UCSD-AML1 (cell line): ENCODE results near the gene HRCT1.
"Not testable (repeated sequence)": the region's sequence is repeated elsewhere in the genome, so short reads cannot be mapped to it uniquely, and the experiment has no call there.

Experiments used
- DNase-seq: peaks from one replicate; lab custom pipeline; 2025; ENCODE audit not compliant: unreplicated experiment; lab: John Stamatoyannopoulos, UW

The HRCT1 gene

DNA sequence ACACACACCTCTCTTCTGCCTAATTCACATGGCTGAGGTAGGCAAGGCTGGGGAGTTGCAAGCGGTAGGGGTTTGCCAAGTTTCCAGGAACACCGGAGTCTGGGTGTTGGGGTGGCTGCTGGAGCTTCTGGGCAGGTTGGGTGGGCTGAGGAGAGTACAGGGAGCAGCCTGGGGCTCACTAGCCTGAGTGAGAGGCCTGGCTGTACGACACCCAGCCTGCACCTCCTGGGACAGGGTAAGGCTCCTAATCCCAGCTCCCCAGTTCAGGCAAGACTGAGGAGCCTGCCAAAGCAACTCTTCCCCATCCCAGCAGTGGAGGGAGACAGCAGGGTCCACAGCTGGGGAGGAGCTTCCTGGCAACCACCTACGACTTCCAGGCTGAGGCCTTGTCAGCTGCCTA is 11.3 kb downstream of the HRCT1 start:
- DNase-seq: no peak

DNA sequence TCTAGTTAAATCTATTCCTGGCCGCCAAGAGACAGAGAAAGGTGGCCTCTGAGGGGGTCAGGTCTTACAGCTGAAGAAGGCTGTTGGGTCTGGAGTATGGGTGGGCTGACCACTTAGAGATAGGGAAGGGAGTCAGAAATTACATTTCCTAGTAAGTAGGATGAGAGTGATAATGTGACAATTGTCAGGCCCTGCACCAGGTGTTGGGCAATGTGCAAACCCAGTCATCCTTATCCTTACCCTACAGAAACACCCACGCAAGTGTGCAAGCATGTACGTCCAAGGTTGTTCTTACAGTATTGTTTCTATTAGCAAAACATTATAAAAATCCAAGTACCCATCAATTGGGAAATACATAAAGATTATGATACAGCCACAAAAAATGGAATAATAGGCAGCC is 12.8 kb downstream of the HRCT1 start:
- DNase-seq: no peak

DNA sequence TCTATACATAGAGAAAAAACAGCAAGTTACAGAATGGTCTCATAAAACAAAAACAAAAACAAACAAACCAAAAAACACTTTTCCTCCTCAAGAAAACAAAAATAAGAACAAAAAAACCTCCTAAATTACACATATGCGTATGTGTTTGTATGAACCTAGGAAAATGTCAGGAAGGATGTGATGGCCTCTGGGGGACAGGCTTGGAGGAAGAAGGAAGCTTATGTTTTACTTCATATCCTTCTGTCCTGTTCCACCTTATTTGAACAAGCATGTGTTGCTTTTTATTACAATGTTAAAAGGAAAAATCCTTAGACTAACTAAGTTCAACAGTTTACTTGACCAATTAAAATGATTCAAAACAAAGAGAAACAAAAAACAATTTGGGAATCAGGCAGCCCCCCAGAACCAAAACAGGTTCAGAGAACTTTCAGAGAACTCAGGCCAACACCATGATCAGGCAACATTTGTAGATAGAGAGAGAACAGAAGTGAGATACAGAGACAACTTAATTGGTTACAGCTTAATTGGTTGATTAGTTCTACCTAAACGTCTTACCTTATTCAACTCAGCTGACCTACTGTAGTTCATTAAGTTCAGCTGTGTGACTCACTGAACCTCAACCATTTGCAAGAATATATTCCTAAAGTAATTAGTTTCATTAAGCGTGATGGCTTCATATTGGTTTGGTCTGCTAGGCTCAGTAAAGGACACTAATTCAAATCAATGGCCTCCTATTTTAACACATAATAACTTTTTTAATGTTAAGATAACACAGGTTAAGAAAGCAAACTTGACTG is 13.4 kb downstream of the HRCT1 start:
- no peak for DNase-seq

DNA sequence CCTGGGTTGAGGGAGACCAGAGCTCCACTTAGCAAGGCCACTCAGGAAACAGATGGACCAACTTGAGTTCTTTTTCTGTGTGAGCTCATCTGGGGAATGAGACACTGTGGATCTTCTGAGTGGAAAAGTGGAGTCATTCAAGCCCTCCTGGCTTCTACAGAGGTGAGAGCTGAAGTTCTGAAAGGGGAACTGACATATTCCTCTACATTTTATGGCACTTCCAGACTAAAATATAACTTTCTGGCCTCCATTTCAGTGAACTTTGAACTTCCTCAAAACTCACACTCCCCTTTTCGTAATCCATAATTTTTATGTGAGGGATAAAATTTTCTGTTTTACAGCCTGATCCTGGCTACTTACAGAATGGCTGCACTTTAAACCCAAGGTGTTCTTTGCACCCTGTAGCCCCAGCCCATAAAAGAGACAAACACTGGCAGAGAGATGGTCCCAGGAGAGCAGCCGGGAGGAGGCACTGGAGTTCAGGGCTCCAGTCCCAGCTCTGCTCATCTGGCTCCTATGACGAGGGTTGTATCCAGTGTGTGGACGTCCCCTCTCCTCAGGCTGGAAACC is 14.1 kb downstream of the HRCT1 start:
- DNase-seq: no peak

DNA sequence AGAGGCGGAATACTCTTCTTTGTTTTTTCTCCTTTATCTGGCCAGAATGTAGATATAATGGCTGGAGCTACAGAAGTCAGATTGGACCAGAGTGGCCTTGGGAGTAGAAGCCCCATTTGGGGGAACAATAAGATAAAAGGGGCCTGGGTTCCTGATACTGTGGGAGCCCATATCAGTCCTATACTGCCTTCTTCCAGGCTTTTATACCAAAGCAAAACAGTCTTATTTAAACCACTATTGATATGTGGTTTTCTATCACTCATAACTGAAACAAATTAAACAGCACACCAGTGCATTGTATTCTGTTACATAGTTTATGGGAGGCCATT is 17.6 kb downstream of the HRCT1 start:
- DNase-seq: no peak

DNA sequence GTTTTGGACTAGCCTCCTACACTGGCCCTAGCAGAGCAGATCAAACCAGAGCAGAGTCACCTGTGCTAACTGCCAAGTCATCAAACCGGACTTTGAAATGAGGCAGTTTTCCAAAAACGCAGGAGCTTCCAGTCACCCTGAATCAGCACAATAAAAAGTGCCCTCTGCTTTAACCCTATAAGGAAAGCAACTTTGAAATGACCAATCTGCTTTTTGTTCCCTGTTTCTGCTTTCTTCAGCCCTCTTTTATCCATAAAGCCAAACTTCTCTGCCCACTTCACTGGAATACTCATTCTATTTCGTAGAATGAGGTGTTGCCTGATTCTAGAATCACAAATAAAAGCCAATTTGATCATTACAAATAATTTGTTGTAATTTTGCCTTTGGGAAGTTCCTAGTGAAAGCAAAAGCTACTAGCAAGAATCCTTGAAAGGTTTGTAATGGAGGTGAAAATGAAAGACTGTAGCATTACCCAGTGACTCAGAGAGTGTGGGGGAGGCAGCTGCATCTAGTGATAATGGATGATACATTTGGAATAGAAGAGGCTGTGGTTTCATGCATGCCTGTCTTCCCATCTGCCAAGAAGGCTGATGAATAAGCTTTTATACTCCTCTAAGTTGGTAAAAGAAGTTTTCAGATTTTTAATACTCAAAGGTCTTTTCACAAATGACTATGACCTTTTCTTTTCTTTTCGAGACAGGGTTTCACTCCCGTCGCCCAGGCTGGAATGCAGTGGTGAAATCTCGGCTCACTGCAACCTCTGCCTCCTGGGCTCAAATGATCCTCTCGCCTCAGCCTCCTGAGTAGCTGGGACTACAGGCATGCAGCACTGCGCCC is 18.1 kb downstream of the HRCT1 start:
- no peak for DNase-seq

DNA sequence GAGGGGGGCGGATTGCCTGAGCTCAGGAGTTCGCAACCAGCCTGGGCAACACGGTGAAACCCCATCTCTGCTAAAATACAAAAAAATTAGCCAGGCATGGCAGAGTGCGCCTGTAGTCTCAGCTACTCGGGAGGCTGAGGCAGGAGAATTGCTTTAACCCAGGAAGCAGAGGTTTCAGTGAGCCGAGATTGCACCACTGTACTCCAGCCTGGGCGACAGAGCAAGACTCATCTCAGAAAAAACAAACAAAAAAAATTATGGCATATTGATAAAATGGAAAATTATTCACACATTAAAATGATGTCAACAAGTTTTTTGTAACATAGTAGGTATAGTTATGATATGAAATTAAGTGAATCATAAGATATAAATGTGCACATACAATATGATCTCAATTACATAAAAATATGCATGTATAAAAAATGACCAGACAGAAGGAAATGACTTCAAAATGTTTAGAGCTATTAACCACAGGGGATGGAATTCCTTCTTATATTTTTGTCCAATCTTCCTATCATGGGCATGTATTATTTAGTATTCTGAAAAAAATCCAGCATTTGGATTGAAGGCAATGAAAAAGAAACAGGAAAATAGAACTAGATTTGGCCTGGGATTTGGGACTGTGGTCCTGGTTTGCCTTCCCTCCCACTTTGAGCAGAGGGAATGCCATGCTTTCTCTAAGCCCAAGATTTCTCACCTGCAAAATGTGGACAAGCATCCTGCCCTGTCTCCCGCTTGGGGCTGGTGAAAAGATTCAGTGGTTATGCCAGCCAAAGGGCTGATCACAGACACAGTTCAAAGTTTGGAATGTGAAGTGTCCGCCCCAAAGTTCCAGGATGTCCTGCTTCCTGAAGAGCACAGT is 22.8 kb downstream of the HRCT1 start:
- DNase-seq: no peak

DNA sequence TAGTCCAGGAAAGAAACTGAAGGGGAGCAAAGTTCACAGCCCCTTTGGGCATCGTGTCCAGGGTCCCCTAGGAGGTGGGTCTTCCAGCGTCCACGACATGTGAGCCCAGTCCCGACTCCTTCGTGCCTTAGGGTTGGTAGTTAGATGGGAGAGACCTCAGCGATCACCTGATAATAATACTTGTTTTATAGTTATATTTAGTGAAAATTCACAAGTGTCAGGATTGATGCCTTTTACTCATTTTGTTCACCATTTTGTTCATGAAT is 23.4 kb downstream of the HRCT1 start:
- no peak for DNase-seq

DNA sequence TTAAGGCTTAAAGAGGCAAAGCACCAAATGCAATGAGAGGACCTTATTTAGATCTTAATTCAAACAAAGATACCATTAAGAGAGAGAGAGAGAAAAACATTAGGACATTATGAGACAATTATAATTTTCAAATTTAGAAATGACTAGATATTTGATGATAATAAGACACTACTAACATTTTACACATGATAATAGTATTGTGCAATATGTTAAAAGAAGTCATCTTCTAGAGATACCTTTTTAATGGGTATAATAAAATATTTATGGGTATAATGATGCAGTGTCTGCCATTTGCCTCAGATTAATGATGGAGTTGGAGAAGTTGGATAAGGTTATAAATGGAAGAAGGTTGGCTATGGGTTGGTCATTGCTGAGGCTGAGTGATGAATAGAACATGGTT is 24.5 kb downstream of the HRCT1 start:
- DNase-seq: no peak

DNA sequence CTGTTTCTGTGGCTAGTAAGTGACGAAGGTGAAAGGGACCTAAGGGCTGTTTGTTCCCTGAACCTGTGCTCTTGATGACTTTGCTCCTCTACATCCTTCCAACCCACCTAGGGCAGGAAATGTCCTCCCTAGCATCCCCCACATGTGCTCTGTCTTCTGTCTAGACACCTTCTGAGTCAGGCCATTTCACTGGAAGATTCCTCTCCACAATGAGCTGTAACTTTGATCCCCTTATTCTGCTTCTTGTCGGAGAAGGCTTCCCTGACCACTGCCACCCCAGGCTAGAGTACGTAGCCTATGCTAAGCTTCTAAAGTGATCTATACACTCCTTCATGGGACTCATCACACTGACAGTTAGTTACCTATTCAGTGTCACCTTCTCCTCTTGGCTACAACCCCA is 25.0 kb downstream of the HRCT1 start:
- no peak for DNase-seq

DNA sequence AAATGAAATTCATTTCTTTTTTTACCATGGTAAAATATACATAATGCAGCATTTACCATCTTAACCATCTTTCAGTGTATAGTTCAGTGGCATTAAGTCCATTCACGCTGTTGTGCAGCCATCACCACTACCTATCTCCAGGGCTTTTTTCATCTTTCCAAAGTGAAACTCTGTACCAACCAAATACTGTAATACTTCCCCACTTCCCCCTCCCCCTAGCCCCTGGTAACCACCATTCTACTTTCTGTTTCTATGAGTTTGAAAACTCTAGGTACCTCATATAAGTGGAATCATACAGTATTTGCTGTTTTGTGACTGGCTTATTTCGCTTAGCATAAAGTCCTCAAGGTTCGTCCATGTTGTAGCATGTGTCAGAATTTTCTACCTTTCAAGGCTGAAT is 26.7 kb downstream of the HRCT1 start:
- DNase-seq: no peak

DNA sequence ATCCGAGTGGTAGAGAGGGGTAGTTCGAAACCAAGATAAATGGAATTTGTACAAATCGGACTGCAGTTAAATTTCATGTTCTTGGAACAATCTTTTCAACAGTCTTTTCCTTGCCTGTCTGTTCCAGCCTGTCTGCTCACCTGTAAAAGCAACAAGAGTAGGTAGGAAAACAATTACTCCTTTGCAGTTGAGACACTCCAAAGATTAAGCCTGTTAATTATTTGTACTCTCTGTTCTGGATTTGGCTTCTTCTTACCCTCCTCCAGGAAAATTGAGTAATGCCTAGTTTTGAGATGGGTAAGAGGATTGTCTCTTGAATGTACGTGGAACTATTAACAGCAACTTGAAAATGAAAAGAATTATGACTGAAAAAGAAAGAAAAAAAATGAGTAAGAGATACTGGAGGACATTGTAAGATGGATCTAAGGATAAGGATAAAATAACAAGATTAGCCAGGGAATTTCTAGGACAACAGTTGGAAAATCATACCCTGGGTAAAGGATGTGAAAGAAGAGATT is 27.6 kb downstream of the HRCT1 start:
- no peak for DNase-seq

DNA sequence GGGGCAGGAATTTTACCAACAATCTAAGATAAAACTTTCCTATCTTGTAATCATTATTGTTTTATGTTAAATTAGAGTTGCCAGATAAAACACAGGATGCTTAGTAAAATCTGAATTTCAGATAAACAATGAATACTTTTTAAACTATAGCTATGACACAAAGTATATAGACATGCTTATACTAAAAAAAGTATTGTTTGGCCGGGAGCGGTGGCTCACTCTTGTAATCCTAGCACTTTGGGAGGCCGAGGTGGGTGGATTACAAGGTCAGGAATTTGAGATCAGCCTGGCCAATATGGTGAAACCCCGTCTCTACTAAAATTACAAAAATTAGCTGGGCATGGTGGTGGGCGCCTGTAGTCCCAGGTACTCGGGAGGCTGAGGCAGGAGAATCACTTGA is 28.1 kb downstream of the HRCT1 start:
- DNase-seq: not testable (repeated sequence)

DNA sequence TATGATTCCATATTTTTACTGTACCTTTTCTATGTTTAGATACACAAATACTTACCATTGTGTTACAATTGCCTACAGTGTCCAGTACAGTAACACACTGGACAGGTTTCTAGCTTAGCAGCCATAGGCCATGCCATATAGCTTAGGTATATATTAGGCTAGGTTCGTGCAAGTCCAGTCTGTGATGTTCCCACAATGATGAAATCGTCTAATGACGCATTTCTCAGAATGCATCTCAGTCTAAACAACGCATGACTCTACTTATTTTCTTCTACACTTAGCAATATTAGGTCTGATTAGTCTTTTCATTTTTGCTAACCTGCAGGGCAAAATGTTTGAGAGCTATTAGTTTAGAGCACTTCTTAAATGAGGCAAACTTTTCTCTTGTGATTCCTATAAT is 29.3 kb downstream of the HRCT1 start:
- DNase-seq: no peak

DNA sequence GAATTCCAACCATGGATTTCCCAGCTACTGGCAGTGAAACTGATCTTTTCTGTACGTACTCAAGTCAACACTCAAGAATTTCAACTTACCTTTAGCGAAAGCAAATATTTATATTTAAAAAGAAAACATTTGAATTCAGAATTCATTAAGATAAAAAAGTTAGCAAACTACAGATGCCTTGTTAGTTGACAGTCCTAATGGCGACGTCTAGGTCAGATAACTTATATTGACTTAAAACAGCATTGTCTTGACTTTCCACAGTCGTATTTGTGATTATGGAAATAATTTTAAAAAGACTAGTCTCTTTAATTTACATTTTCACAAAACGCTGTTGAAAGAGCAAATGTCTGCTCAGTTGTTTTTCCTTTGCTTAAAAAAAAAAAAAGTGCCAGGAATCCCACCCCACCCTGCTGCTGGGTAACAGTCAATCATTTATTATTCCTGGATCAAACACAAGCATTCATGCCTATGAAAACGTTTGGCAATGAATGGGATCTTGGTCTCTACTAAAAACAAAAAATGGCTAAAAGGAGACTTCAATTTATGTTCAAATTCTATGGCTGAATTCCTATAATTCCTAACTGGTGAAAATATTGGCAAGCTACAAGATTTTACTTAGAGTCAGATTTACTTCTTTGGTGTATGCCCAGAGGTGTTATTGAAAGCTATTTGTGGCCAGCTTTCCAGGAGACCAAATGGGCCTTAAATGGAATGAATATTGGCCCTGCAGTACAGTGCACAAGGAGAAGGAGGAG is 29.9 kb downstream of the HRCT1 start:
- DNase-seq: no peak

DNA sequence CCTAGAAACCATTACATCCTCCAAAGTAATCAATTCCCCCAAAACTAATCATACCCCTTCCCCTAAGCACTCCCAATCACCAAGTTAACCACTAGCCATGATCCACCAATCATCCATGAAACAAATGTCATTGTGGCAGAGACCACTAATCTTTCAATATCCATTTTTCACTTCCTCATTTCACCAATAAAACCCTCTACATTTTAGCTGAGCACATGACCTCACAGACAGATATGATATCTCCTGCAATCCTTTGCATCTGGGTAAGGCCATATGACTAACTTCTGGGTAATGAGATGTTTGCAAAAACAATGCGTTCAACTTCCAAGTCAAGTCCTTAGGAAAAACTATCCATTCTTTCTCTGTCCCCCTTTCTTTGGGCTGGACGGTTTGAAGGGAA is 31.2 kb downstream of the HRCT1 start:
- no peak for DNase-seq

DNA sequence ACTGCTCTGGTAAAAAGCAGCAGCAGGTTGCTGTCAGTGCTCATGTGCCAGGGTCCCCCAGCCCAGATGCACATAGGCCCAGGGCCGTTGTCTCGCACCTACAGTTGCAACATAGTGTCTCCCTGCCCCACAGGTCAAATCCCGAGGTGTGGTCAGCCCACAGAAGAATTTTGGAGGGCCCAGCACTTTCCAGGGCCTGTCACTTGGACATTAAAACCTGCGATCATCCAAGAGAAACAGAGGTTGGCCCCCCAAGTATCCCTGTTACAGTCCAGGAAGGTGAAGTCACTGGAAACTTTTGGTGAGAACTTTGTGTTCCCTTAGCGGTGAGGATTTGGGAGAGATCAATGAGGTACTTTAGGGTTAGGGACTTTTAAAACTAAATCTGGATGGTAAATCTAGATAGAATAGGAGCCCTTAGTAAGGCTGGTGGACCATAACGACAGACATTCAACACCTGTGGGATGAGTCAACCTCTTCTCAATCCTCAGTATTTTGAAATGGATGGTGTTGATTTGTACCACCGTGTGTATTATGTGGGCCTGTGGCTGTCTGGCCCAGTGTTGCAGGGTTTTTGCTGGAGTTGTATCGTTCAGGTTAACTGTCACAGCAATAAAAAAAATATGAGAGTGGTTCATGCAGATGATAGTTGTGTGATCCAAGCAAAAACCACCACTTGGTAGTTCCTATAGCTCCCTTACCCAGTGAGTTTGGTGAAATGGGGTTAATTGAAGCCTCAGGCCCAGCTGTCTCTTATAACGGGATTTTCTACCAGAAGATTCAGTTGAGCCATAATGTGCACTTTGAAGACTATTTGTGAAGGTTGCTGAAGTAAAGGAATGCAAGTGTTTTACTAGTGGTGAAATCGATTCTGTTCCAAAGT is 32.7 kb downstream of the HRCT1 start:
- DNase-seq: no peak

DNA sequence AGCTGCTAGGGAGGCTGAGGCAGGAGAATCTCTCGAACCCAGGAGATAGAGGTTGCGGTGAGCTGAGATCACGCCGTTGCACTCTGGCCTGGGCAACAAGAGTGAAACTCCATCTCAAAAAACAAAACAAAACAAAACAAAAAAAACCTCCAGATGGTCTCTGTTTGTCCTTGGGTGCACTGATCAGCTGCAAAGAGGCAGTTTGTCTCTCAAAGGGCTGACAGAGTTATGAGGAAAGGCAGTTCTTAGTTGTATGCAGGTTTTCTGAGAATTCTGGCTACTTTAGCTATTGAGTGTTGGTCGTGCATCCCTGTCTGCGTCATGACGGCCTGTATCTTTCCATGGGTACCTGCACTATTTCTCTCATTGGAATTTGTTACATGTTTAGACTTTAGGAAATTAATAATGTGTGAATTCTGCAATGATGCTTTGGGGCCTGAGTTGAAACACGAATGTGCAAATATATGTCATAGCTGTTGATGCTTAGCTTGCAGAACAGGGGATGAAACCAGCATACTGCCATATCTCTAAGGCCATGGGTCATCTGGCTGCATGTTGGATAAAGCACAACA is 33.8 kb downstream of the HRCT1 start:
- no peak for DNase-seq
